ENCODE measurements around the gene EYA2. TPM values are rescaled to one million over a fixed set of nuclear protein-coding genes. Genes with fewer than 3 reads are reported as not detected.
A peak's percentile ranks its signal among the peaks of the same experiment; 100 is the strongest.

The EYA2 gene
- total RNA-seq, 1 donor from 2014 or later = not detected

- no peak for TF ChIP-seq CTCF (IDR thresholded peaks at IDR 0.05; ENCODE audit: insufficient read depth, low read length, poor library complexity, severe bottlenecking)
- DNase-seq (ENCODE audit: low read depth) = peak; percentile 55
- Histone ChIP-seq H3K4me3 (ENCODE audit: low read depth, low read length) (no peak overlapping the region), H3K27me3 (ENCODE audit: control insufficient read depth, insufficient read depth, low read length) (no peaks in the 10 kb centered on the region), H3K36me3 (ENCODE audit: control insufficient read depth, insufficient read depth, low read length) (no peaks in the 10 kb centered on the region)
Measured at GRCh38 chr20:47181056-47181862, 286.6 kb downstream of the EYA2 start.

GRCh38 chr20:47183367-47183766 lies 288.7 kb downstream of the EYA2 start:
- no peaks in the 10 kb centered on the region for H3K36me3 ChIP-seq (ENCODE audit: control insufficient read depth, insufficient read depth, low read length)
- no peak for TF ChIP-seq CTCF (IDR thresholded peaks at IDR 0.05; ENCODE audit: insufficient read depth, low read length, poor library complexity, severe bottlenecking)
- no peaks in the 10 kb centered on the region for H3K27me3 ChIP-seq (ENCODE audit: control insufficient read depth, insufficient read depth, low read length)
- no peak for DNase-seq (ENCODE audit: low read depth)
- no peak overlapping the region for H3K4me3 ChIP-seq (ENCODE audit: low read depth, low read length)

GRCh38 chr20:47187450-47188195 lies 293.0 kb downstream of the EYA2 start:
- no peaks in the 10 kb centered on the region for H3K36me3 ChIP-seq (ENCODE audit: control insufficient read depth, insufficient read depth, low read length)
- no peak for TF ChIP-seq CTCF (IDR thresholded peaks at IDR 0.05; ENCODE audit: insufficient read depth, low read length, poor library complexity, severe bottlenecking)
- DNase-seq (ENCODE audit: low read depth) = no peak
- H3K4me3 ChIP-seq (ENCODE audit: low read depth, low read length) = no peak overlapping the region
- no peaks in the 10 kb centered on the region for H3K27me3 ChIP-seq (ENCODE audit: control insufficient read depth, insufficient read depth, low read length)

- Histone ChIP-seq H3K27me3 (ENCODE audit: control insufficient read depth, insufficient read depth, low read length) (no peaks in the 10 kb centered on the region), H3K36me3 (ENCODE audit: control insufficient read depth, insufficient read depth, low read length) (no peaks in the 10 kb centered on the region), H3K4me3 (ENCODE audit: low read depth, low read length) (no peak overlapping the region)
- no peak for DNase-seq (ENCODE audit: low read depth)
- no peak for TF ChIP-seq CTCF (IDR thresholded peaks at IDR 0.05; ENCODE audit: insufficient read depth, low read length, poor library complexity, severe bottlenecking)
Measured at GRCh38 chr20:47188540-47188939, 293.9 kb downstream of the EYA2 start.

- Histone ChIP-seq H3K36me3 (ENCODE audit: control insufficient read depth, insufficient read depth, low read length) (no peaks in the 10 kb centered on the region), H3K4me3 (ENCODE audit: low read depth, low read length) (no peak overlapping the region), H3K27me3 (ENCODE audit: control insufficient read depth, insufficient read depth, low read length) (no peaks in the 10 kb centered on the region)
- TF ChIP-seq CTCF (IDR thresholded peaks at IDR 0.05; ENCODE audit: insufficient read depth, low read length, poor library complexity, severe bottlenecking) = no peak
- no peak for DNase-seq (ENCODE audit: low read depth)
Measured at GRCh38 chr20:47189060-47189459, 294.4 kb downstream of the EYA2 start.

Measured in kidney epithelial cell (primary cell).